Measurements from ENCODE around the gene ZRANB1. TPM values are rescaled to one million over a fixed set of nuclear protein-coding genes. Genes with fewer than 3 reads are reported as not detected.

Gene ZRANB1
- total and polyA plus RNA-seq, 2 experiments from 2014 or later, result 4.2 to 26.7 TPM

DNA sequence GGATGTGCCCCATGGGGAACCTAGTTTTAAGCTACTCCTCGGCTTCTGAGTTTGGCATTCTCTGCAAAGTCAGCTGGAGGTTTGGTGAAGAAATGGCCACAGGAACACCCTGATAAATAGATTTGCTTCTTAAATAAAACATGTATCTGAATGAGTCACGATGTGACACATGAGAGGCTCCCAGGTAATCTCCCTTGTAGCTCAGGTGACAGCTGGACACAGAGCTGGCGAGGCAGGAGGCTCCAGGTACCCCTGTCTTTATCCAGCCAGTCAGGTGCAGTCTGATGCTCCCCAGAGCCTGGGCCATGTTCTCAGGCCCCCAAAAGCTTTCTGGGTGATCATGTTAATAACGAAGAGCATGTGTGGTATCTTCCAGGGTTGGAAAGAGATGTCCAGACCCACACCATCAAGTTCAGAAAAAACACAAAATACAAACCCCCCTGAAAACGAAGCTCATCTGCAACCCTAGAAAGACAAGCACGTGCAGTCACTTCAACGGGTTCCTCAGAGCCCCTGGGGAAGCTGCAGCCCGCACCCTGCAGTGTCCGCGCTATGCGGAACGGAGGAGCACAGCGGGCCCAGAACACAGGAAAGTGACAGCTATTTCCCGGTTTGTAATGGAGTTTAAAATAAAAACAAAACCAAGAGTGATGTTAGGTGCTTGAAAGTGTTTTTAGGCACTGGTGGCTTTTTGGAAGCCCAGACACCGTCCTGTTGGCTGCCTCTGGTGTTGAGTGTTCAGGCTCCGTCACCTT, 69.4 kb downstream of the ZRANB1 start (continued):
- TF ChIP-seq, protein P1, sequence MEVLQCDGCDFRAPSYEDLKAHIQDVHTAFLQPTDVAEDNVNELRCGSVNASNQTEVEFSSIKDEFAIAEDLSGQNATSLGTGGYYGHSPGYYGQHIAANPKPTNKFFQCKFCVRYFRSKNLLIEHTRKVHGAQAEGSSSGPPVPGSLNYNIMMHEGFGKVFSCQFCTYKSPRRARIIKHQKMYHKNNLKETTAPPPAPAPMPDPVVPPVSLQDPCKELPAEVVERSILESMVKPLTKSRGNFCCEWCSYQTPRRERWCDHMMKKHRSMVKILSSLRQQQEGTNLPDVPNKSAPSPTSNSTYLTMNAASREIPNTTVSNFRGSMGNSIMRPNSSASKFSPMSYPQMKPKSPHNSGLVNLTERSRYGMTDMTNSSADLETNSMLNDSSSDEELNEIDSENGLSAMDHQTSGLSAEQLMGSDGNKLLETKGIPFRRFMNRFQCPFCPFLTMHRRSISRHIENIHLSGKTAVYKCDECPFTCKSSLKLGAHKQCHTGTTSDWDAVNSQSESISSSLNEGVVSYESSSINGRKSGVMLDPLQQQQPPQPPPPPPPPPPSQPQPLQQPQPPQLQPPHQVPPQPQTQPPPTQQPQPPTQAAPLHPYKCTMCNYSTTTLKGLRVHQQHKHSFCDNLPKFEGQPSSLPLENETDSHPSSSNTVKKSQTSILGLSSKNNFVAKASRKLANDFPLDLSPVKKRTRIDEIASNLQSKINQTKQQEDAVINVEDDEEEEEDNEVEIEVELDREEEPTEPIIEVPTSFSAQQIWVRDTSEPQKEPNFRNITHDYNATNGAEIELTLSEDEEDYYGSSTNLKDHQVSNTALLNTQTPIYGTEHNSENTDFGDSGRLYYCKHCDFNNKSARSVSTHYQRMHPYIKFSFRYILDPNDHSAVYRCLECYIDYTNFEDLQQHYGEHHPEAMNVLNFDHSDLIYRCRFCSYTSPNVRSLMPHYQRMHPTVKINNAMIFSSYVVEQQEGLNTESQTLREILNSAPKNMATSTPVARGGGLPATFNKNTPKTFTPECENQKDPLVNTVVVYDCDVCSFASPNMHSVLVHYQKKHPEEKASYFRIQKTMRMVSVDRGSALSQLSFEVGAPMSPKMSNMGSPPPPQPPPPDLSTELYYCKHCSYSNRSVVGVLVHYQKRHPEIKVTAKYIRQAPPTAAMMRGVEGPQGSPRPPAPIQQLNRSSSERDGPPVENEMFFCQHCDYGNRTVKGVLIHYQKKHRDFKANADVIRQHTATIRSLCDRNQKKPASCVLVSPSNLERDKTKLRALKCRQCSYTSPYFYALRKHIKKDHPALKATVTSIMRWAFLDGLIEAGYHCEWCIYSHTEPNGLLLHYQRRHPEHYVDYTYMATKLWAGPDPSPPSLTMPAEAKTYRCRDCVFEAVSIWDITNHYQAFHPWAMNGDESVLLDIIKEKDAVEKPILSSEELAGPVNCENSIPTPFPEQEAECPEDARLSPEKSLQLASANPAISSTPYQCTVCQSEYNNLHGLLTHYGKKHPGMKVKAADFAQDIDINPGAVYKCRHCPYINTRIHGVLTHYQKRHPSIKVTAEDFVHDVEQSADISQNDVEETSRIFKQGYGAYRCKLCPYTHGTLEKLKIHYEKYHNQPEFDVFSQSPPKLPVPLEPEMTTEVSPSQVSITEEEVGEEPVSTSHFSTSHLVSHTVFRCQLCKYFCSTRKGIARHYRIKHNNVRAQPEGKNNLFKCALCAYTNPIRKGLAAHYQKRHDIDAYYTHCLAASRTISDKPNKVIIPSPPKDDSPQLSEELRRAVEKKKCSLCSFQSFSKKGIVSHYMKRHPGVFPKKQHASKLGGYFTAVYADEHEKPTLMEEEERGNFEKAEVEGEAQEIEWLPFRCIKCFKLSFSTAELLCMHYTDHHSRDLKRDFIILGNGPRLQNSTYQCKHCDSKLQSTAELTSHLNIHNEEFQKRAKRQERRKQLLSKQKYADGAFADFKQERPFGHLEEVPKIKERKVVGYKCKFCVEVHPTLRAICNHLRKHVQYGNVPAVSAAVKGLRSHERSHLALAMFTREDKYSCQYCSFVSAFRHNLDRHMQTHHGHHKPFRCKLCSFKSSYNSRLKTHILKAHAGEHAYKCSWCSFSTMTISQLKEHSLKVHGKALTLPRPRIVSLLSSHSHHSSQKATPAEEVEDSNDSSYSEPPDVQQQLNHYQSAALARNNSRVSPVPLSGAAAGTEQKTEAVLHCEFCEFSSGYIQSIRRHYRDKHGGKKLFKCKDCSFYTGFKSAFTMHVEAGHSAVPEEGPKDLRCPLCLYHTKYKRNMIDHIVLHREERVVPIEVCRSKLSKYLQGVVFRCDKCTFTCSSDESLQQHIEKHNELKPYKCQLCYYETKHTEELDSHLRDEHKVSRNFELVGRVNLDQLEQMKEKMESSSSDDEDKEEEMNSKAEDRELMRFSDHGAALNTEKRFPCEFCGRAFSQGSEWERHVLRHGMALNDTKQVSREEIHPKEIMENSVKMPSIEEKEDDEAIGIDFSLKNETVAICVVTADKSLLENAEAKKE (CRISPR knock-in tag; IDR thresholded peaks at IDR 0.05), result no peak

DNA sequence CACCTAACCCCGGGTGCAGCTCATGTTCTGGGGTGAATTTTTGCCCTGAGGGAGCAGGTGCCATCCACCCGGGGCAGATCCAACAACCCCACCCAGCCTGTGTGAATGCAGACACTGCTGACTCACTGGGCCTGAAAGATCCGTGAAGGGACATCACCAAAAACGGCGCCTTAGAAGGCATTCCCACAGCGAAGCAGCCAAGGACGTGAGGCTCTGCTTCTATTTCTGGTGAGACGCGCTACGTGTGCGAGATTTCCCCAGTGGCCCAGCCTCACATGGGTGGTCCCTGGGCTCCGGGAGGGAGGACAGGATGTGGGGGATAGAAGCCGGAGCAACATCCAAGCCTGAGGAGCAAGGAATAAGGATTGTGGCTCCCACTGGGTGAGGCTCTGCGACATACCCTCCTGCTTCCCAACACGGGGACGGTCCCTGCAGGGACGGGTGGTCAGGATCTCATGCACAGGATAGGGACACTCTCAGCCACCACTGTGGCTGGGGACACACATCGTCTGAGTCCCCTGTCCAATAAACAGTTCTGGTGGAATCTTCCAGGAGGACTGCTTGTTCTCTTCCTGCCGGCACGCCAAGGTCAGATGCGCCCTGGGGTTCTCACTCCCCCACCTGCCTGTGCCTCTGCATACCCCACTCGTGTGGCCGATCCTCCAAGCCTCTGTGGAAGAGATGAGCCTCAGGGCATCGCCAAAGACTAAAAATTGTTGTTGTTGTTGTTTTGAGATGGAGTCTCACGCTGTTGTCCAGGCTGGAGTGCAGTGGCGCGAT, 70.2 kb downstream of the ZRANB1 start:
- Histone ChIP-seq H4K20me1 (replicated peaks; ENCODE audit: insufficient read depth) (peaks cover 74% of the 10 kb centered on the region), H3K4me1 (ENCODE audit: insufficient read depth) (peaks cover 31% of the 10 kb centered on the region), H3F3A (replicated peaks; ENCODE audit: low read depth) (peaks cover 6% of the 10 kb centered on the region), H3K27me3 (ENCODE audit: insufficient read depth) (no peaks in the 10 kb centered on the region), H3K4me3 (no peak overlapping the region), H3K4me2 (no peak overlapping the region), H3K9me2 (ENCODE audit: insufficient read depth) (no peaks in the 10 kb centered on the region), H2AFZ (no peak overlapping the region), H3K36me3 (ENCODE audit: insufficient read depth) (no peaks in the 10 kb centered on the region; the same call in 1 of the 2 replicates), H3K79me2 (replicated peaks; ENCODE audit: insufficient read depth) (peaks cover 100% of the 10 kb centered on the region), H3K27ac (ENCODE audit: low read depth) (peak overlapping the region; percentile 45; the same call in 1 of the 2 replicates)
- Mint-ChIP-seq H3K27ac (peak overlapping the region; percentile 84; the same call in 1 of the 2 replicates), H3K27me3 (ENCODE audit: insufficient read depth, low read depth, poor library complexity) (peaks cover 40% of the 10 kb centered on the region), H3K36me3 (ENCODE audit: low read depth) (peaks cover 69% of the 10 kb centered on the region), H3K9me3 (no peaks in the 10 kb centered on the region), H3K4me1 (peaks cover 72% of the 10 kb centered on the region), H3K4me3 (no peak overlapping the region)
- DNase-seq (ENCODE audit: low spot score) (no peak), ATAC-seq (no peak)
- TF ChIP-seq CREB1 (CRISPR knock-in tag; IDR thresholded peaks at IDR 0.05; ENCODE audit: low read depth) (no peak), EZH2 (IDR thresholded peaks at IDR 0.05; ENCODE audit: low read depth, unreplicated experiment) (no peak)
- TF ChIP-seq, protein P2, sequence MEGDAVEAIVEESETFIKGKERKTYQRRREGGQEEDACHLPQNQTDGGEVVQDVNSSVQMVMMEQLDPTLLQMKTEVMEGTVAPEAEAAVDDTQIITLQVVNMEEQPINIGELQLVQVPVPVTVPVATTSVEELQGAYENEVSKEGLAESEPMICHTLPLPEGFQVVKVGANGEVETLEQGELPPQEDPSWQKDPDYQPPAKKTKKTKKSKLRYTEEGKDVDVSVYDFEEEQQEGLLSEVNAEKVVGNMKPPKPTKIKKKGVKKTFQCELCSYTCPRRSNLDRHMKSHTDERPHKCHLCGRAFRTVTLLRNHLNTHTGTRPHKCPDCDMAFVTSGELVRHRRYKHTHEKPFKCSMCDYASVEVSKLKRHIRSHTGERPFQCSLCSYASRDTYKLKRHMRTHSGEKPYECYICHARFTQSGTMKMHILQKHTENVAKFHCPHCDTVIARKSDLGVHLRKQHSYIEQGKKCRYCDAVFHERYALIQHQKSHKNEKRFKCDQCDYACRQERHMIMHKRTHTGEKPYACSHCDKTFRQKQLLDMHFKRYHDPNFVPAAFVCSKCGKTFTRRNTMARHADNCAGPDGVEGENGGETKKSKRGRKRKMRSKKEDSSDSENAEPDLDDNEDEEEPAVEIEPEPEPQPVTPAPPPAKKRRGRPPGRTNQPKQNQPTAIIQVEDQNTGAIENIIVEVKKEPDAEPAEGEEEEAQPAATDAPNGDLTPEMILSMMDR (conservative IDR thresholded peaks at IDR 0.05; ENCODE audit: low read depth in 2 of 2), result no peak
- TF ChIP-seq, protein P1 (CRISPR knock-in tag; IDR thresholded peaks at IDR 0.05), result no peak
